ENCODE results near the gene LUZP2.

LUZP2 gene

GRCh38 chr11:24636291-24636629, 139.4 kb downstream of the LUZP2 start:
- no peak for DNase-seq

- no peak for DNase-seq
Observed at GRCh38 chr11:24637520-24637919, 140.7 kb downstream of the LUZP2 start.

DNA sequence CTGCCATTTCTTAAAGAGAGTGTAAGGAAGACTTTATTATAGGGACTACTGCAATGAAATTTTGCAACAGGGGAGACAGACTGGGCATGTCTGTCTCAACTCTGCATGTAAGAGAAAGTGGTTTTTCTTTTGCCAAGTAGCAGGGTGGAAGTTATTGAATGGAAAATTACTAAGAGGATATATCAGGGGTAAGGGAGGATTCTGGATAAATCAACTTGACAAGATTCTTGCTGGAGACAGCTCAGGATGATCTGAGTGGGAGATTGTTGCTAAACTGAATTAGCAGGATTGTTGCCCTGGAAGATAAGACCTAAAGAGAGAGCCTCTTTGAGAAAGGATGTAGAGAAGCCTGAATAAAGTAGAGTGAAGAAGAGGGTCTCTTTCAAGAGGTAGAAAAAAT, 145.8 kb downstream of the LUZP2 start:
- DNase-seq = no peak

DNA sequence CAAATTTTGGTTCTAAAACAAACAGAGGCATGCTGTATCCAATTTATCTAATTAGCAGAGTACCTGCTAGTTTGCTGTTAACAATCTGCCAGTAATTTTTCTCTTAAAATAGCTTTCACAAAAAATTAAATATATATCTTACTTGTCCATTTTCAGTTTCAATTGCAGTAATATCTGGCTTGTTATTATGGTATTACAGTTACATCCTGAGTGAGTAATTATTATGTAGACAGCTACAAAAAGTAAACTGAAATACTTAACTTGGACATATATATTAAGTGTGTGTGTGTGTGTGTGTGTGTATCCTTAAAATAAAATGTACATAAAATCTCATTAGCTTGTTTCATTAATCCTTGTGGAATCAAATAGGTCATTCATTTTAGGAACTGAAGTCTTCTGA, 148.7 kb downstream of the LUZP2 start:
- no peak for DNase-seq

DNA sequence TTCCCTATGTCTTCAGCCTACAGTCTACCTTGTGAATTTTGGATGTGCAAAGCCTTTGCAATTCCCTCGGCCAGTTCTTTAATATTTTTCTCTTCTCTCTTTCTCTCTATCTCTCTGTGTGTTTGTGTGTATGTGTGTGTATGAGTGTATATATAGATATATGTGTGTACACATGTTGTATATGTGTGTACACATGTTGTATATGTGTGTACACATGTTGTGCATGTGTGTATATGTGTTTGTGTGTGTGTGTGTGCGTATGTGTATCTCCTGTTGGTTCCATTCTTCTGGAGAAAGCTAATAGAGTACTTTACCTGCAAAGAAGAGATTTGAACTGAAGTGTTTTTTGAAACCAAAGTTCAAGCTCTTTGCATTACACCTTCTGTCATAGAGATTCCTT, 155.0 kb downstream of the LUZP2 start:
- DNase-seq = no peak

- DNase-seq = no peak
Observed at GRCh38 chr11:24653901-24654300, 157.0 kb downstream of the LUZP2 start.

GRCh38 chr11:24661331-24661730, 164.5 kb downstream of the LUZP2 start:
- no peak for DNase-seq

- no peak for DNase-seq
Observed at GRCh38 chr11:24664399-24664798, 167.5 kb downstream of the LUZP2 start.

DNA sequence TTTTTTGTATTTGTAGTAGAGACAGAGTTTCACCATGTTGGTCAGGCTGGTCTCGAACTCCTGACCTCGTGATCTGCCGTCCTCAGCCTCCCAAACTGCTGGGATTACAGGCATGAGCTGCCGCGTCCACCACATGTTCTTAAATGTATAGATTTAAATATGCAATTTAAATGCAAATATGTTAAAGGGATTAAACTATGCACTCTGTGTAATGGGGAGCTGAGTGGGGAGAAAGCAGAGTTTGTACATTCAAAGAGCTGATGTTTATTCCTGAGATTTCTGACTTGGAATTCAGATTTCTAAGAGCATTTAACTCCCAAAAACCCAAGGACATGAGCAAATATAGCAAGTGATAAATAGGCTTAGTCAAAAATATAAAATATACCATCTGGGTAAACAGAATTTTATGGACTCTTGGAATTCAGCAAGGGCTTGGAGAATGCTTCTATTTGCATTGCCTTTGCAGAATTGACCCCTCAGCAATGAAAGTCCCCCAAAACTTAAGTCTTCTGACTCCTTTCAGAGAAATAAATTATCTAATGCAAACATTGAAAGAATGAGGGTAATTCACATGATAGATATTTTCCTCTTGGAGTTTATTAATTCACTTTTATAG, 170.6 kb downstream of the LUZP2 start:
- no peak for DNase-seq

GRCh38 chr11:24678703-24679348, 182.0 kb downstream of the LUZP2 start:
- DNase-seq = no peak

GRCh38 chr11:24679821-24680351, 183.0 kb downstream of the LUZP2 start:
- no peak for DNase-seq

- DNase-seq = no peak
Observed at GRCh38 chr11:24683583-24683982, 186.7 kb downstream of the LUZP2 start.

- DNase-seq = no peak
Observed at GRCh38 chr11:24685821-24686220, 189.0 kb downstream of the LUZP2 start.

DNA sequence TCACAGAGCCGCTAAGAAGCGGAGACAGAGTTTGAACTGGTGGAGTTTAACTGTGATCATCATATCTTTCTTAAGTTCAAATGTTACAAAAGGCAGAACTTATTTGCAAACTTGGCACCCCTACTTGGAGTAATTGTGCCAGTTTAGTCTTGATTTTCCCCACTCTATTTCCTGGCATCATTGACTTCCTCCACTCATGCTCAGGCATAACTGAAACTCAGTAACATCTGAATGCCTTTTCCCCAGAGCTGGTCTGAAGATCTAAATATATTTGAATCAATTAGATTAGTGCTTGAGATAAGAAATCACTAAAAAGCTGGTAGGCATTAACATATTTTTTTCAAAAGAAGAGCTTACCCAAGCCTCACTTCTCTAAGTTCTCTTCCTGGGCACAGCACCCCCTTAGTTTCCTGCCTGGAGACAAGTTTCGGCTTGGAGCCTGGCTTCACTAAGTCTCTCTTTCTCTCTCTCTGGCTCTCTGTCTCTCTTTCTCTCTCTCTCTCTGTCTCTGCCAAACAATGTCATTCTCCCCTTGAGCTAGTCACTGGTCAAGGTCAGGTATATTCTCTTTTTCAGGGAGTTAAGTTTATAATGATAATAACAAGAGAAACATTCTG, 190.8 kb downstream of the LUZP2 start:
- DNase-seq = no peak

DNA sequence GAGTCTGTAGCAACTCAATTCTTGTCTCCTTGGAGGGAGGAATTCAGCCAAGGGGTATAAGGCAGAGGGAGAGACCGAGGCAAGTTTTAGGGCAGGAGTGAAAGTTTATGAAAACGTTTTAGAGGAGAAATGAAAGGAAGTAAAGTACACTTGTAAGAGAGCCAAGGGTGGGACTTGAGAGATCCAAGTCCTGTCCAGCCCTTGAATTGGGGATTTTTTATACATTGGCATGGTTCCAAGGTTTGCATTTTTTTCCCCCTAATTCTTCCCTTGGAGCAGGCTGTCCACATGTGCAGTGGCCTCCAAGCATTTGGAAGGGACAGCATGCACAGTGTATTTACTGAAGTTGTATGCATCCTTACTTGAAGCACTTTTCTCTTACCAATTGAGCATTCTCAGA, 192.1 kb downstream of the LUZP2 start:
- no peak for DNase-seq

DNA sequence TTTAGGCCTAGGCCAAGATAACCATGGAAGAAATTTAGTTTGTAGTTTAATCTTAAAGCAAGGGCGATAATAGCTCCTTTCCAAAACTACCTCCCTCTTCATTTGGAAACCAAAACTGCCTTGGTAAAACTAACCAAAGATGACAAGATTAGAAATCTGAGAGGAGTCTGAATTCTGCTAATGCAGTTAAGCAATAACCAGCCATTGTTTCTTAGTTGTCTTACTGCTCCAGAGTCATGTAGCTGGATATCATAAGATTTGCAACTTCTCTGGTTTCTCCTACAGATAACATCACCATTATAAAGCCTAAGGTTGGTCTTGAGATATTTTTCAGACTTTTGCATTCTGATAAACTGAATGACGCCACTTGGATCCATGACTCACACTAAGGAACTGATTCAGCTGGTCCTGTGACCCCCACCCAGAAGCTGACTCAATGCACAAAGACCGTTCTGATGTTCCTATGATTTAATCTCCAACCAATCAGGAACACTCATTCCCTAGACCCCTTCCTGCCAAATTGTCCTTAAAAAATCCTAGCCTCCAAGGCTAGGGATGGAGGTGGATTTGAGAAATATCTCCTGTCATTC, 200.8 kb downstream of the LUZP2 start:
- no peak for DNase-seq

DNA sequence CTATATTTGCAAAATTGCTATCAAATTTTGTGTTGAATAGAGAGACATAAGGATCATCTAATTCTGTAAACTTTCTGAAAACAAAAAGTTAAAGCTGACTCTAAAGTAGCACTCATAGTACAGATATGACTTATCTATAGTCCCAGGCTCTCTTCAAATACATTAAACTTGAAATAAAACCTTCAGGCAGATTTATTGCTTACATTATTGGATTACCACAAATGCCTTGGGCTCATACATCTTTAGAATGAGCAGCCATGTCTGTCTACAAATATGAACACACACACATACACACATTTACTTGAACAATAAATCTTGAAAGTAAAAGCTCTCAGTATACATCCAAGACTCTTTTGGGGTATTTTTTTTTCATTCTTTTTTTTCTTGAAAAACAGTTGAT, 207.9 kb downstream of the LUZP2 start:
- no peak for DNase-seq

DNA sequence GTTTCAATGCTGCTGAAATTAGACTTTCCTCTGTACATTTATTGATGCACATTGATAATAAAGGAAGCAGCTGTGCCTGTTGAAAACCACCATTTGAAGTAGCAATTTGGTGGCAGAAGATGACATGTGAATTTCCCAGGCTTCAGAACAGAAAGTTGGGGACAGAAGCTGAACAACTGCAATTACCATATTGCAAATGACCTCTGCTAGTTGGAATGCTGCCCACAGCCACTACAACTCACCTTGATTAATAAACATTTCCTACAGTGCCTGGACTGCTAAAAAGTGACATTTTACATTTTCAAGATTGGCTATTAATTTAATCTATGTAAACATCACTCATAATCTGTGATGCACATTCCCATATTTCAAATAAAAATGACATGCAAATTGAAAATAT, 208.6 kb downstream of the LUZP2 start:
- DNase-seq = no peak

DNA sequence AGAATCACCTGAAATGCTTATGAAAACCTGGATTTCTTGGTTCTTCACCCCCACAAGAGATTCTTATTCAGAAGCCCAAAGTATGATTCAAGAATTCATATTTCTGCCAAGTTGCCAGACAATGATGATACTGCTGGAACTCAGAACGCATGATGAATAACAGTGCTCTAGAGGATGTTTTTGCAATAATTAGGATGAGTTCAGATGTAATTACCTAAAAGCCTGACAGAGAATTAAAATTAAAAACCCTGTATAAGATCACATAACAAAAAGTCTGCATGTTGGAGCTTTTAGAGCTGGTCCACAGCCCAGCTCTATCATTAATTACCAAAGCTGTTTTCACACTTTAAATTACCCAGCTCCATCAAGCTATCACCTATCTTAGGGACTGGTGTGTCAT, 211.8 kb downstream of the LUZP2 start:
- no peak for DNase-seq

DNA sequence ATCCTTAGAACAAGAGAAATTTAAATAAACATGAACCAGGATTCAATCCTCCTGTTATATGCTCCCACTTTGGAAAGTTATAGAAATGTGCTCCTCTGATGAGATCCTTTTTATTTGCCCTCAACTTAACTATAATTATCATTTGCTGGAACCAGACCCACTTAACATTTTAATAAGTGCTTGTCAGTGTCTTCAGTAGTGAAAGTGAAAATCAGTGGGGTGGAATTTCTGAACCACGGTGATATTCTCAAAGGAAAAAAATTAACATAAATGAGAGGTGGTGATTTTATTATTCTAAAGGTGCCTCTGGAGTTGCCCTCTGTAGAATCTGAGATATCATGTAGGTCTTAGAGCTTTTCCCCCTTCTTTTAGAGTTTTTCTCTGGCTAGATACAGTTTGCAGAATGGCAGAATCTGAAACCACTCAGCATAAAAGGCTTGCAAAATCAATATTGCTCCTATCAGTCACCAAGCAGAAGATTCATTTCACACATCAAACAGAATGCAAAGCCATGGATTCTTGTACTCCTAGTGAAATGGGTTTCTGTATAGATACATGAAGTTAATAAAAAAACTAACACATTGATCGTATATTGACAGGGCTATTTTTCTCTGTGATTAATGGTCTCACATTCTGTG, 213.2 kb downstream of the LUZP2 start:
- DNase-seq = no peak

- no peak for DNase-seq
Observed at GRCh38 chr11:24714601-24715000, 217.7 kb downstream of the LUZP2 start.

- no peak for DNase-seq
Observed at GRCh38 chr11:24716403-24716802, 219.6 kb downstream of the LUZP2 start.

GRCh38 chr11:24723231-24723630, 226.4 kb downstream of the LUZP2 start:
- no peak for DNase-seq

GRCh38 chr11:24731554-24731953, 234.7 kb downstream of the LUZP2 start:
- DNase-seq = no peak

Measured in femur (tissue), 1 donor.